Transverse colon (tissue), 4 donors: ENCODE data around the gene GABRP.

ENCODE experiments used
- CTCF ChIP-seq, 5 experiments: fragments of 200-600 bp in 3 of 5; fragments of 450-650 bp in 2 of 5; sonication (generic) in 3 of 5; IDR thresholded peaks; 1 replicate in 2 of 5; 2 replicates in 3 of 5; pipeline ENCODE4 v1.5.1; 2016 to 2017; ENCODE audit warnings: antibody characterized with exemption in 5 of 5, inconsistent platforms in 3 of 5, mild to moderate bottlenecking in 2 of 5, moderate library complexity in 1 of 5
- POLR2A ChIP-seq: fragments of 450-650 bp; IDR thresholded peaks from one replicate; pipeline ENCODE4 v1.6.1; 2016; ENCODE audit warnings: antibody characterized with exemption, mild to moderate bottlenecking, moderate library complexity
- POLR2AphosphoS5 ChIP-seq, 3 donors: sonication (generic); formaldehyde crosslinking; IDR thresholded peaks; one replicate each; pipeline ENCODE4 v1.6.1; 2016; ENCODE audit warnings: antibody characterized with exemption in 3 of 3

- TF ChIP-seq CTCF (IDR thresholded peaks at IDR 0.05) (no peak), POLR2A (no peak), POLR2AphosphoS5 (IDR thresholded peaks at IDR 0.05) (no peak)
Measured at GRCh38 chr5:170788626-170789304, 5.2 kb downstream of the GABRP start.
